ENCODE measurements around the gene LIN54. TPM values are rescaled to one million over a fixed set of nuclear protein-coding genes. Genes with fewer than 3 reads are reported as not detected.

Gene LIN54
- total and polyA plus RNA-seq, 9 of the 15 experiments (the other 6 are each of a cell fraction or from before 2014, with no cell fraction given) = 2.2 to 22.5 (median 15.8) TPM

GRCh38 chr4:82900411-82901182 lies 110.0 kb downstream of the LIN54 start, which contains the start of gene THAP9 (continued):
- no peak for TF ChIP-seq ATF6 (CRISPR knock-in tag; IDR thresholded peaks at IDR 0.05)
- TF ChIP-seq TBP (optimal IDR thresholded peaks at IDR 0.05; ENCODE audit: low read depth, low read length) = peak; percentile 96
- TF ChIP-seq, protein P1, sequence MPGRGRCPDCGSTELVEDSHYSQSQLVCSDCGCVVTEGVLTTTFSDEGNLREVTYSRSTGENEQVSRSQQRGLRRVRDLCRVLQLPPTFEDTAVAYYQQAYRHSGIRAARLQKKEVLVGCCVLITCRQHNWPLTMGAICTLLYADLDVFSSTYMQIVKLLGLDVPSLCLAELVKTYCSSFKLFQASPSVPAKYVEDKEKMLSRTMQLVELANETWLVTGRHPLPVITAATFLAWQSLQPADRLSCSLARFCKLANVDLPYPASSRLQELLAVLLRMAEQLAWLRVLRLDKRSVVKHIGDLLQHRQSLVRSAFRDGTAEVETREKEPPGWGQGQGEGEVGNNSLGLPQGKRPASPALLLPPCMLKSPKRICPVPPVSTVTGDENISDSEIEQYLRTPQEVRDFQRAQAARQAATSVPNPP (IDR thresholded peaks at IDR 0.05; ENCODE audit: borderline replicate concordance, insufficient read depth, insufficient read length) = no peak
- TF ChIP-seq GABPB1 (CRISPR knock-in tag; IDR thresholded peaks at IDR 0.05) = peak; percentile 90
- no peak for TF ChIP-seq ZFPM2 (CRISPR knock-in tag; IDR thresholded peaks at IDR 0.05)
- 0 out of 2 replicates have a peak, but pooled peaks have one; percentile 7 for TF ChIP-seq JUN (IDR thresholded peaks at IDR 0.05; ENCODE audit: borderline replicate concordance, low read depth, low read length)
- TF ChIP-seq JUN (CRISPR knock-in tag; IDR thresholded peaks at IDR 0.05; ENCODE audit: borderline replicate concordance) = peak; percentile 95
- TF ChIP-seq REST (IDR thresholded peaks at IDR 0.05; ENCODE audit: borderline replicate concordance) = no peak
- TF ChIP-seq REST (CRISPR knock-in tag; IDR thresholded peaks at IDR 0.05; ENCODE audit: low read depth) = no peak
- no peak for TF ChIP-seq ZNF436 (CRISPR knock-in tag; IDR thresholded peaks at IDR 0.05)
- TF ChIP-seq GATAD2B (IDR thresholded peaks at IDR 0.05; ENCODE audit: borderline replicate concordance) = peak; percentile 100
- TF ChIP-seq CGGBP1 (CRISPR knock-in tag; IDR thresholded peaks at IDR 0.05) = 0 out of 2 replicates have a peak, but pooled peaks have one; percentile 2
- no peak for TF ChIP-seq ZNF197 (CRISPR knock-in tag; IDR thresholded peaks at IDR 0.05; ENCODE audit: low read depth)
